ENCODE results near the gene S100A13. TPM values are rescaled to one million over a fixed set of nuclear protein-coding genes. Genes with fewer than 3 reads are reported as not detected.

The S100A13 gene
- total RNA-seq, 1 experiment from 2014 or later: 11.0 TPM

GRCh38 chr1:153627715-153628626, 666 bp upstream of the S100A13 start, which contains the start of gene S100A1:
Gene S100A1, plus strand, starts transcription at chr1:153628434. Its CDS starts 2,088 bp downstream, at chr1:153630522.
- H3K4me1 ChIP-seq (ENCODE audit: insufficient read depth, low read length, poor library complexity, severe bottlenecking): peaks cover 23% of the 10 kb centered on the region
- BruUV-seq (replicated peaks): no TSS peak
- no peaks in the 10 kb centered on the region for H3K9me3 ChIP-seq (ENCODE audit: low read depth, low read length, poor library complexity, severe bottlenecking)
- intact Hi-C loops (cut with micrococcal nuclease; ENCODE audit: unreplicated experiment): no loop called here
- H3K27ac ChIP-seq (ENCODE audit: low read depth, low read length, poor library complexity, severe bottlenecking): peak within 1 kb of the TSS; percentile 69
- no peaks in the 10 kb centered on the region for H3K36me3 ChIP-seq (ENCODE audit: insufficient read depth, low read length, poor library complexity, severe bottlenecking)
- POLR2A ChIA-PET (ENCODE audit: low non-redundant PET): no interaction called here
- CTCF ChIA-PET: interaction anchor here (0.9 kb wide), 1 partner anchor 95 kb away, joined by 3 read pairs; no protein-coding TSS in a partner anchor
- peak within 1 kb of the TSS; percentile 38 for H3K4me3 ChIP-seq (ENCODE audit: low read depth, low read length, poor library complexity, severe bottlenecking)
- no peak for TF ChIP-seq CTCF (conservative IDR thresholded peaks at IDR 0.05; ENCODE audit: low read depth, low read length)
- no peak for TF ChIP-seq EZH2 (IDR thresholded peaks at IDR 0.05; ENCODE audit: borderline replicate concordance, low read depth, low read length, poor library complexity, severe bottlenecking)
- no peak for DNase-seq (ENCODE audit: low spot score)
- no peaks in the 10 kb centered on the region for H3K27me3 ChIP-seq (replicated peaks; ENCODE audit: insufficient read depth, low read depth, low read length, poor library complexity)

GRCh38 chr1:153626477-153626903, 815 bp downstream of the S100A13 start:
- Histone ChIP-seq H3K36me3 (ENCODE audit: insufficient read depth, low read length, poor library complexity, severe bottlenecking) (no peaks in the 10 kb centered on the region), H3K4me3 (ENCODE audit: low read depth, low read length, poor library complexity, severe bottlenecking) (no peak overlapping the region), H3K9me3 (ENCODE audit: low read depth, low read length, poor library complexity, severe bottlenecking) (no peaks in the 10 kb centered on the region), H3K4me1 (ENCODE audit: insufficient read depth, low read length, poor library complexity, severe bottlenecking) (peaks cover 23% of the 10 kb centered on the region), H3K27ac (ENCODE audit: low read depth, low read length, poor library complexity, severe bottlenecking) (peak overlapping the region; percentile 69), H3K27me3 (replicated peaks; ENCODE audit: insufficient read depth, low read depth, low read length, poor library complexity) (no peaks in the 10 kb centered on the region)
- no peak for DNase-seq (ENCODE audit: low spot score)
- intact Hi-C loops (cut with micrococcal nuclease; ENCODE audit: unreplicated experiment): no loop called here
- ChIA-PET CTCF (no interaction called here), POLR2A (ENCODE audit: low non-redundant PET) (interaction anchor here (0.6 kb wide), 1 partner anchor 189 kb away, joined by 10 read pairs; no protein-coding TSS in a partner anchor)
- TF ChIP-seq EZH2 (IDR thresholded peaks at IDR 0.05; ENCODE audit: borderline replicate concordance, low read depth, low read length, poor library complexity, severe bottlenecking) (no peak), CTCF (conservative IDR thresholded peaks at IDR 0.05; ENCODE audit: low read depth, low read length) (no peak)
- BruUV-seq (replicated peaks): no TSS peak

- CTCF ChIA-PET: no interaction called here
- no TSS peak for BruUV-seq (replicated peaks)
- intact Hi-C loops (cut with micrococcal nuclease; ENCODE audit: unreplicated experiment): no loop called here
- Histone ChIP-seq H3K9me3 (ENCODE audit: low read depth, low read length, poor library complexity, severe bottlenecking) (no peaks in the 10 kb centered on the region), H3K27ac (ENCODE audit: low read depth, low read length, poor library complexity, severe bottlenecking) (no peak overlapping the region), H3K36me3 (ENCODE audit: insufficient read depth, low read length, poor library complexity, severe bottlenecking) (no peaks in the 10 kb centered on the region), H3K27me3 (replicated peaks; ENCODE audit: insufficient read depth, low read depth, low read length, poor library complexity) (no peaks in the 10 kb centered on the region), H3K4me1 (ENCODE audit: insufficient read depth, low read length, poor library complexity, severe bottlenecking) (peaks cover 23% of the 10 kb centered on the region), H3K4me3 (ENCODE audit: low read depth, low read length, poor library complexity, severe bottlenecking) (no peak overlapping the region)
- POLR2A ChIA-PET (ENCODE audit: low non-redundant PET): no interaction called here
- TF ChIP-seq CTCF (conservative IDR thresholded peaks at IDR 0.05; ENCODE audit: low read depth, low read length) (no peak), EZH2 (IDR thresholded peaks at IDR 0.05; ENCODE audit: borderline replicate concordance, low read depth, low read length, poor library complexity, severe bottlenecking) (no peak)
- DNase-seq (ENCODE audit: low spot score): no peak
Observed at GRCh38 chr1:153624965-153625611, 2.2 kb downstream of the S100A13 start.

Measured in A673 (cell line).